H1 (cell line): Measurements from ENCODE around the gene ELP4. TPM values are rescaled to one million over a fixed set of nuclear protein-coding genes. Genes with fewer than 3 reads are reported as not detected.

Experiments
- CTCF ChIA-PET: fragments of 300-600 bp; sonication (Branson Sonifier 250); formaldehyde crosslinking; loops from one replicate; lab custom pipeline; 2021; ENCODE audit not compliant: partially characterized antibody; lab: Charles Lee
- POLR2A ChIA-PET: fragments of 300-600 bp; sonication (Branson Sonifier 250); formaldehyde crosslinking; loops from one replicate; lab custom pipeline; 2021; ENCODE audit warnings: inconsistent platforms; ENCODE audit not compliant: partially characterized antibody; lab: Charles Lee
- DNase-seq, 2 experiments: peaks; one replicate each; pipeline versions ENCODE4 v3.0.0 to v3.0.0-alpha.2; 2010 to 2022; ENCODE audit warnings: low spot score in 2 of 2, low read depth in 1 of 2, mixed read lengths in 1 of 2
- FAIRE-seq: peaks from 2 replicates; lab custom pipeline; 2011; peaks lifted over from hg19 to GRCh38; lab: Jason Lieb, UNC
- H2AFZ ChIP-seq: 2 replicates; pipeline ENCODE4 v1.8.1; 2012; ENCODE audit warnings: low read length, inconsistent platforms
- H2AK5ac ChIP-seq: 2 replicates; pipeline ENCODE4 v1.6.1; 2013; ENCODE audit warnings: low read depth, low read length
- H2BK120ac ChIP-seq: replicated peaks from 2 replicates; pipeline ENCODE3; 2013; ENCODE audit warnings: low read depth, low read length, inconsistent platforms
- H2BK12ac ChIP-seq: 2 replicates; pipeline ENCODE4 v1.6.1; 2013; ENCODE audit warnings: low read depth, low read length
- H2BK15ac ChIP-seq: 2 replicates; pipeline ENCODE4 v1.6.1; 2013; ENCODE audit warnings: low read length
- H2BK20ac ChIP-seq: 2 replicates; pipeline ENCODE4 v1.6.1; 2013; ENCODE audit warnings: low read length
- H2BK5ac ChIP-seq: 2 replicates; pipeline ENCODE4 v1.6.1; 2013; ENCODE audit warnings: low read depth, low read length
- H3K14ac ChIP-seq: 2 replicates; pipeline ENCODE4 v1.6.1; 2013; ENCODE audit warnings: inconsistent platforms; ENCODE audit not compliant: insufficient read length
- H3K18ac ChIP-seq: 2 replicates; pipeline ENCODE4 v1.6.1; 2013; ENCODE audit warnings: low read length; ENCODE audit errors: extremely low read depth
- H3K23ac ChIP-seq: 2 replicates; pipeline ENCODE4 v1.6.1; 2013; ENCODE audit warnings: inconsistent platforms; ENCODE audit not compliant: insufficient read length
- H3K23me2 ChIP-seq: 2 replicates; pipeline ENCODE4 v1.6.1; 2013; ENCODE audit warnings: low read depth, low read length
- H3K27ac ChIP-seq: 2 replicates; pipeline ENCODE4 v1.6.1; 2011; ENCODE audit warnings: low read depth, low read length, inconsistent platforms
- H3K27me3 ChIP-seq, 4 experiments: replicated peaks in 1 of 4; 1 replicate in 1 of 4; 2 replicates in 3 of 4; pipeline versions ENCODE4 v1.6.1 to v1.8.1; 2011 to 2013; ENCODE audit warnings: low read length in 3 of 4, mild to moderate bottlenecking in 3 of 4, inconsistent platforms in 2 of 4, mixed read lengths in 2 of 4, moderate library complexity in 1 of 4; ENCODE audit not compliant: control insufficient read depth in 3 of 4, insufficient read depth in 3 of 4; ENCODE audit errors: extremely low read depth in 1 of 4
- H3K36me3 ChIP-seq, 4 experiments: 2 replicates each; pipeline versions ENCODE4 v1.6.1 to v1.8.1; 2011 to 2013; ENCODE audit warnings: mild to moderate bottlenecking in 4 of 4, low read length in 3 of 4, moderate library complexity in 2 of 4, control low read depth in 1 of 4, inconsistent platforms in 1 of 4; ENCODE audit not compliant: insufficient read depth in 4 of 4, control insufficient read depth in 2 of 4
- H3K4ac ChIP-seq: replicated peaks from 2 replicates; pipeline ENCODE3; 2013; ENCODE audit warnings: low read length, low read depth, mixed read lengths, inconsistent platforms; ENCODE audit not compliant: insufficient read length
- H3K4me1 ChIP-seq, 4 experiments: replicated peaks in 1 of 4; 1 replicate in 1 of 4; 2 replicates in 3 of 4; pipeline versions ENCODE4 v1.6.1 to v1.8.1; 2011 to 2013; ENCODE audit warnings: low read length in 3 of 4, inconsistent platforms in 2 of 4, mixed read lengths in 1 of 4; ENCODE audit not compliant: insufficient read depth in 4 of 4, control insufficient read depth in 3 of 4
- H3K4me2 ChIP-seq, 2 experiments: 2 replicates each; pipeline versions ENCODE4 v1.6.1 to v1.8.1; 2011 to 2013; ENCODE audit warnings: low read depth in 2 of 2, low read length in 2 of 2, control low read depth in 1 of 2, inconsistent platforms in 1 of 2, mild to moderate bottlenecking in 1 of 2; ENCODE audit not compliant: insufficient read depth in 1 of 2
- H3K4me3 ChIP-seq, 4 experiments: fragments of 200-600, 300-600 bp in 1 of 4; sonication (generic), shearing (Covaris generic), sonication (Bioruptor Twin) in 1 of 4; 2 replicates each; pipeline versions ENCODE4 v1.5.1 to v1.8.1; 2011 to 2016; ENCODE audit warnings: low read length in 4 of 4, low read depth in 3 of 4, control low read depth in 2 of 4, inconsistent platforms in 2 of 4, mild to moderate bottlenecking in 2 of 4, mixed read lengths in 1 of 4, moderate library complexity in 1 of 4; ENCODE audit not compliant: insufficient read depth in 2 of 4; ENCODE audit errors: extremely low read depth in 1 of 4
- H3K56ac ChIP-seq: replicated peaks from 2 replicates; pipeline ENCODE3; 2013; ENCODE audit warnings: low read depth, mild to moderate bottlenecking, mixed read lengths, low read length, inconsistent platforms; ENCODE audit not compliant: insufficient read length
- H3K79me1 ChIP-seq: 2 replicates; pipeline ENCODE4 v1.6.1; 2013; ENCODE audit warnings: low read depth, low read length, control low read depth
- H3K79me2 ChIP-seq, 2 experiments: 2 replicates each; pipeline versions ENCODE4 v1.6.1 to v1.8.1; 2012 to 2013; ENCODE audit warnings: low read length in 2 of 2, mild to moderate bottlenecking in 2 of 2, inconsistent platforms in 1 of 2; ENCODE audit not compliant: insufficient read depth in 2 of 2, control insufficient read depth in 1 of 2
- H3K9ac ChIP-seq, 4 experiments: replicated peaks in 1 of 4; 1 replicate in 1 of 4; 2 replicates in 3 of 4; pipeline versions ENCODE4 v1.6.1 to v1.8.1; 2011 to 2013; ENCODE audit warnings: low read depth in 3 of 4, low read length in 3 of 4, control low read depth in 2 of 4, mild to moderate bottlenecking in 2 of 4, moderate library complexity in 2 of 4, inconsistent platforms in 1 of 4; ENCODE audit errors: extremely low read depth in 1 of 4
- H3K9me3 ChIP-seq, 2 experiments: 2 replicates each; pipeline versions ENCODE4 v1.6.1 to v1.8.1; 2012 to 2013; ENCODE audit warnings: mild to moderate bottlenecking in 2 of 2, moderate library complexity in 2 of 2, control low read depth in 1 of 2, inconsistent platforms in 1 of 2, low read depth in 1 of 2, low read length in 1 of 2, mixed read lengths in 1 of 2; ENCODE audit not compliant: insufficient read depth in 2 of 2
- H4K20me1 ChIP-seq, 2 experiments: replicated peaks in 1 of 2; 2 replicates each; pipeline versions ENCODE3 to v1.8.1; 2011 to 2013; ENCODE audit warnings: inconsistent platforms in 2 of 2, low read length in 2 of 2, mild to moderate bottlenecking in 1 of 2; ENCODE audit not compliant: insufficient read depth in 2 of 2, control insufficient read depth in 1 of 2
- H4K5ac ChIP-seq: 2 replicates; pipeline ENCODE4 v1.6.1; 2013; ENCODE audit warnings: low read length, low read depth, mixed read lengths, inconsistent platforms; ENCODE audit not compliant: insufficient read length
- H4K8ac ChIP-seq: 2 replicates; pipeline ENCODE4 v1.8.0; 2013; ENCODE audit warnings: mild to moderate bottlenecking, moderate library complexity, low read length, inconsistent platforms; ENCODE audit not compliant: insufficient read depth; ENCODE audit errors: extremely low read depth
- H4K91ac ChIP-seq: replicated peaks from 2 replicates; pipeline ENCODE3; 2013; ENCODE audit warnings: low read length, mixed read lengths, inconsistent platforms; ENCODE audit not compliant: insufficient read length
- BACH1 ChIP-seq: IDR thresholded peaks from 2 replicates; pipeline ENCODE4 v1.6.1; 2012; ENCODE audit warnings: low read length, improper control_type of control experiment
- CHD1 ChIP-seq: IDR thresholded peaks from 2 replicates; pipeline ENCODE4 v1.6.1; 2012; ENCODE audit warnings: low read depth, low read length, improper control_type of control experiment
- CHD2 ChIP-seq: IDR thresholded peaks from 2 replicates; pipeline ENCODE4 v1.6.1; 2012; ENCODE audit warnings: low read length, improper control_type of control experiment
- CREB1 ChIP-seq: IDR thresholded peaks from 2 replicates; pipeline ENCODE4 v1.6.1; 2012; ENCODE audit warnings: inconsistent platforms
- FOSL1 ChIP-seq: IDR thresholded peaks from 2 replicates; pipeline ENCODE4 v1.6.1; 2011; ENCODE audit warnings: mild to moderate bottlenecking, low read depth, low read length, moderate library complexity; ENCODE audit not compliant: insufficient read depth
- NANOG ChIP-seq: IDR thresholded peaks from 2 replicates; pipeline ENCODE4 v1.6.1; 2011; ENCODE audit warnings: low read length, low read depth, mild to moderate bottlenecking, inconsistent platforms; ENCODE audit not compliant: insufficient read depth, poor library complexity, severe bottlenecking
- POU5F1 ChIP-seq: IDR thresholded peaks from 2 replicates; pipeline ENCODE4 v1.6.1; 2011; ENCODE audit warnings: low read depth, mild to moderate bottlenecking, low read length, moderate library complexity
- SIN3A ChIP-seq, 2 experiments: IDR thresholded peaks in 1 of 2; conservative IDR thresholded peaks in 1 of 2; 2 replicates each; pipeline ENCODE4 v1.6.1; 2011 to 2012; ENCODE audit warnings: low read length in 2 of 2, improper control_type of control experiment in 1 of 2, low read depth in 1 of 2, mild to moderate bottlenecking in 1 of 2
- SIX5 ChIP-seq: IDR thresholded peaks from 2 replicates; pipeline ENCODE4 v1.6.1; 2011; ENCODE audit warnings: mild to moderate bottlenecking, low read depth, low read length
- SP2 ChIP-seq: IDR thresholded peaks from 2 replicates; pipeline ENCODE4 v1.6.1; 2012; ENCODE audit warnings: mild to moderate bottlenecking, low read length, inconsistent platforms
- SP4 ChIP-seq: IDR thresholded peaks from 2 replicates; pipeline ENCODE4 v1.6.1; 2012; ENCODE audit warnings: low read length, inconsistent platforms
- SRF ChIP-seq: IDR thresholded peaks from 2 replicates; pipeline ENCODE4 v1.6.1; 2011; ENCODE audit warnings: mild to moderate bottlenecking, low read depth, low read length, moderate library complexity
- SUZ12 ChIP-seq: fragments of 200-600 bp; sonication (generic); IDR thresholded peaks from 2 replicates; pipeline ENCODE4 v1.6.1; 2012; ENCODE audit warnings: mild to moderate bottlenecking, inconsistent platforms, low read length, moderate library complexity, mixed read lengths
- TCF12 ChIP-seq: IDR thresholded peaks from 2 replicates; pipeline ENCODE4 v1.6.1; 2011; ENCODE audit warnings: low read depth, mild to moderate bottlenecking, low read length
- YY1 ChIP-seq: IDR thresholded peaks from 2 replicates; pipeline ENCODE4 v1.6.1; 2011; ENCODE audit warnings: low read depth, mild to moderate bottlenecking, low read length
- WGBS, 2 experiments: shearing (Covaris generic) in 1 of 2; methylation state at CpG; one replicate each; pipeline versions ENCODE4 v1.1.6 to v1.1.7; 2013 to 2015; ENCODE audit warnings: low lambda C conversion rate in 2 of 2, mixed read lengths in 2 of 2, inconsistent platforms in 1 of 2, low coverage in 1 of 2, missing lambda C conversion rate in 1 of 2; ENCODE audit not compliant: insufficient replicate concordance in 2 of 2, insufficient coverage in 1 of 2, insufficient read length in 1 of 2; ENCODE audit errors: extremely low coverage in 1 of 2, missing lambda C conversion rate in 1 of 2; 5-methylcytosine and 5-hydroxymethylcytosine counted together
- polyA plus RNA-seq, 7 experiments: library from polyadenylated mRNA; depleted of rRNA in 3 of 7; stranded (reverse) in 5 of 7; unstranded in 2 of 7; fragments of >200 nt in 5 of 7; fragments of 200-250 nt in 2 of 7; gene quantifications; 1 replicate in 5 of 7; 2 replicates in 1 of 7; 4 replicates in 1 of 7; pipeline versions ENCODE4 v1.2.1 to v1.2.3, GENCODE V29; 2011 to 2013; ENCODE audit warnings: missing spikeins in 2 of 7, mixed read lengths in 2 of 7
- total RNA-seq: library from RNA; stranded (reverse); fragmentation: NEBNext Ultra II Directional; extraction: Animal tissue kit (Norgen Biotek cat#: 25700); gene quantifications from 2 replicates; pipeline ENCODE4 v1.2.1, GENCODE V29; 2021
- TF ChIP-seq, protein P1 (sequence below): IDR thresholded peaks from 2 replicates; pipeline ENCODE4 v1.6.1; 2012; ENCODE audit warnings: inconsistent platforms

ELP4 gene
- total and polyA plus RNA-seq, 2 of the 8 experiments (the other 6 are each of a cell fraction or from before 2014, with no cell fraction given), result 14.0 to 18.6 TPM

GRCh38 chr11:31783252-31783651 lies 273.7 kb downstream of the ELP4 start:
- Histone ChIP-seq H3K4ac (no peak overlapping the region), H3K9me3 (no peaks in the 10 kb centered on the region), H3K56ac (no peak overlapping the region), H3K4me1 (peaks cover 0 to 3% (median 2%) of the 10 kb centered on the region in 4 experiments; a peak in 1 of 7 replicates), H2AK5ac (no peak overlapping the region), H2AFZ (no peak overlapping the region), H2BK120ac (no peak overlapping the region), H3K27me3 (no peaks in the 10 kb centered on the region; a peak in 1 of 7 replicates), H4K8ac (no peak overlapping the region), H3K23me2 (no peaks in the 10 kb centered on the region), H4K91ac (no peak overlapping the region), H2BK15ac (no peak overlapping the region), H2BK20ac (no peak overlapping the region), H3K79me2 (no peaks in the 10 kb centered on the region), H3K9ac (no peak overlapping the region), H3K4me3 (no peak overlapping the region), H3K18ac (no peak overlapping the region), H3K79me1 (peaks cover 2% of the 10 kb centered on the region; the same call in 1 of the 2 replicates), H3K4me2 (no peak overlapping the region), H3K23ac (no peak overlapping the region), H3K14ac (no peak overlapping the region), H2BK5ac (no peak overlapping the region), H3K36me3 (no peaks in the 10 kb centered on the region), H2BK12ac (no peak overlapping the region), H4K5ac (no peak overlapping the region), H4K20me1 (no peaks in the 10 kb centered on the region), H3K27ac (no peak overlapping the region)
- FAIRE-seq, result no peak
- ChIA-PET CTCF (no interaction called here), POLR2A (no interaction called here)
- 90% methylated on average over 6 of the region's 6 CpGs; no CpG with 5 or more reads in 1 of the 2 experiments for WGBS, 2 experiments
- DNase-seq, result no peak
- TF ChIP-seq SIX5 (no peak), POU5F1 (no peak), BACH1 (no peak), TCF12 (no peak), CHD2 (no peak), CREB1 (no peak), SRF (no peak), SUZ12 (no peak), SP2 (no peak), FOSL1 (no peak), SP4 (no peak), NANOG (no peak), CHD1 (no peak), YY1 (no peak), SIN3A (conservative IDR thresholded peaks at IDR 0.05 in 1 of 2, IDR thresholded peaks at IDR 0.05 in 1 of 2; ENCODE audit: low read depth in 1 of 2, low read length in 2 of 2) (no peak)
- TF ChIP-seq, protein P1, sequence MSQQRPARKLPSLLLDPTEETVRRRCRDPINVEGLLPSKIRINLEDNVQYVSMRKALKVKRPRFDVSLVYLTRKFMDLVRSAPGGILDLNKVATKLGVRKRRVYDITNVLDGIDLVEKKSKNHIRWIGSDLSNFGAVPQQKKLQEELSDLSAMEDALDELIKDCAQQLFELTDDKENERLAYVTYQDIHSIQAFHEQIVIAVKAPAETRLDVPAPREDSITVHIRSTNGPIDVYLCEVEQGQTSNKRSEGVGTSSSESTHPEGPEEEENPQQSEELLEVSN, result no peak
